Measurements from ENCODE around the gene GUCD1. TPM values are rescaled to one million over a fixed set of nuclear protein-coding genes. Genes with fewer than 3 reads are reported as not detected.

The GUCD1 gene
- total RNA-seq, 1 experiment from 2014 or later: 48.7 TPM

DNA sequence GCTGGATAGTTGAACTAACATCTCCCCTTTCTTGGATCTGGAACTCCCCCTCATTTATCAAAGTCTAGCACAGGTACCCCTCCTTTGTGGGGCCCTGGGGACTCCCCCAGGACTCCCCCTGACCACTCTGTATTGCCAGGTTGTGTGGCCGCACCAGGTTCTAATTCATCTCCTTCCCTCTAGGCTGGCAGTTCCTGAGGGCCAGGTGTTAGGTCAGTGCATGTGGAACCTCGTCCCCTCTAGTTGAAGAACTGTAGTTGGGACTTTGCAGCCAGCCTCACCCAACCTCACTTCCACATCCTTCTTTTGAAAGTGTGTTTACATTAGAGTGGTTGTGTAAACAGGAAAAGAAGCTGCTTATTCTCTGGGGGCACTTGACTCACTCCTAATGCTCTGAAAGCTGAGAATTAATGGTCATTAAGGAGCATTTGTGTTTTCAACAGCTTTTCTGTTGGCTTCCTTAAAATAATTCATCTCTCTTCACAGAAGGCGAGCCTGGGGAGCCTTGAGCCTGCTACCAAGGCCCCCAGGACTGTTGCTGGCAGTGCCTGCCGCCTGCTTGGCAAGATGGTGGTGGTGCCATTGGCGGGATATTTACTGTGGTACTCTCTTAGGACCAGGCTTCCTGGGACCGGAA is 48.0 kb downstream of the GUCD1 start:
- Histone ChIP-seq H3K27ac (ENCODE audit: low read depth, low read length) (no peak overlapping the region), H2AFZ (ENCODE audit: low read depth, low read length, poor library complexity, severe bottlenecking) (no peak overlapping the region), H4K20me1 (ENCODE audit: insufficient read depth) (no peaks in the 10 kb centered on the region), H3K36me3 (ENCODE audit: control insufficient read depth in 1 of 2, insufficient read depth in 2 of 2, low read length in 2 of 2) (no peaks in the 10 kb centered on the region), H3K79me2 (ENCODE audit: insufficient read depth, low read length) (no peaks in the 10 kb centered on the region), H3K9ac (ENCODE audit: low read length) (no peak overlapping the region), H3K9me2 (ENCODE audit: insufficient read depth) (no peaks in the 10 kb centered on the region), H3K4me1 (ENCODE audit: control insufficient read depth in 1 of 2, insufficient read depth in 2 of 2, low read length in 2 of 2) (peaks cover 0 to 5% of the 10 kb centered on the region in 2 experiments; a peak in 1 of 4 replicates), H3K4me3 (replicated peaks in 1 of 2; ENCODE audit: low read depth in 1 of 2, low read length in 2 of 2) (no peak overlapping the region), H3K27me3 (ENCODE audit: insufficient read depth, low read length) (no peaks in the 10 kb centered on the region), H3K9me3 (ENCODE audit: control insufficient read depth in 1 of 2, insufficient read depth in 1 of 2, low read depth in 1 of 2, low read length in 2 of 2) (no peaks in the 10 kb centered on the region), H3K4me2 (ENCODE audit: low read length) (no peak overlapping the region)
- ATAC-seq (no peak), DNase-seq (ENCODE audit: low read depth, low spot score) (no peak)
- ChIA-PET RAD21 (ENCODE audit: low non-redundant PET in 1 of 2, low total read pairs in 2 of 2, uncharacterized antibody in 2 of 2, unreplicated experiment in 2 of 2) (no interaction called here), CTCF (interaction anchor here (1.0 kb wide), 1 partner anchor 84 kb away, joined by 4 read pairs; no protein-coding TSS in a partner anchor), POLR2A (interaction anchor here (1.0 kb wide), 1 partner anchor 15 kb away, joined by 3 read pairs; no protein-coding TSS in a partner anchor)
- BruUV-seq (replicated peaks): no TSS peak
- TF ChIP-seq ZNF274 (IDR thresholded peaks at IDR 0.05; ENCODE audit: low read depth, low read length): no peak
- no peak for TF ChIP-seq ZFX (IDR thresholded peaks at IDR 0.05)
- no peak for TF ChIP-seq TCF7L2 (IDR thresholded peaks at IDR 0.05; ENCODE audit: borderline replicate concordance, extremely low read depth, insufficient read depth, insufficient read length)
- TF ChIP-seq JUND (IDR thresholded peaks at IDR 0.05): no peak
- intact Hi-C loops (cut with micrococcal nuclease): no loop called here

DNA sequence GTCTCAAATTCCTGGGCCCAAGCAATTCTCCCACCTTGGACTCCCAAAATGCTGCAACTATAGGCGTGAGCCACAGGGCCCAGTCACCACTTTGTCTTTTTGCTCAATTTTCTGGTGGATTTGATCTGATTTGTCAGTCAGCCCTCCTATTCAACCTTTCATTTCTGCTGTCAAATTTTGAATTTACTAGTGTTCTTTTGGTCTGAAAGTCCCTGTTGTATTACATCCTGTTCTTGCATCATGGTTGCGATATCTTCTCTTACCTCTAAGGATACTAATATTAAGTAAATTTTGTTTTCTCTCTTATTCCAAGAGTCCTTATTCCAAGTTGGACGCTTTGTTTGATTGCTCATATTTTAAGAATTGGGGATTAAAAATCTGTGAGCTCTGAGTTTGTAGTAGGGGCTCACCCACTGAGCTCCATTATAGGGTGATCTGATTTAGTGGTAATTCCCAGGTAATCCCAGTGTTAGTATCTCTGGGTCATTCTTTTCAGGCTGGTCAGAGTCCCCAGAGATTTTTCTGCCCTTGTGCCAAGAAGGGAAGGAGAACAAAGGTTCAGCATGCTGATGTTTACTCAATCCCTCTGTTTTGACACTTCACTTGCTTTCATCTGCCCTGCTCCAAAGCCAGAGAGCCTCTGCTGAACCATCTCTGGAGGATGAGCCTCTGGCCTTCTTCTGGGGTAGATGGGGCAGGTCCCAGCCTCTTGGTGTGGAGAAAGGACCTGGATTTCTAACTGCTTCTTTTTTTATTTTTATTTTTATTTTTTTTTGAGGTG is 49.8 kb downstream of the GUCD1 start:
- Histone ChIP-seq H3K79me2 (ENCODE audit: insufficient read depth, low read length) (no peaks in the 10 kb centered on the region), H3K9ac (ENCODE audit: low read length) (no peak overlapping the region), H3K9me3 (ENCODE audit: control insufficient read depth in 1 of 2, insufficient read depth in 1 of 2, low read depth in 1 of 2, low read length in 2 of 2) (no peaks in the 10 kb centered on the region), H2AFZ (ENCODE audit: low read depth, low read length, poor library complexity, severe bottlenecking) (no peak overlapping the region), H3K4me3 (replicated peaks in 1 of 2; ENCODE audit: low read depth in 1 of 2, low read length in 2 of 2) (no peak overlapping the region), H3K36me3 (ENCODE audit: control insufficient read depth in 1 of 2, insufficient read depth in 2 of 2, low read length in 2 of 2) (no peaks in the 10 kb centered on the region), H3K4me2 (ENCODE audit: low read length) (no peak overlapping the region), H3K4me1 (ENCODE audit: control insufficient read depth in 1 of 2, insufficient read depth in 2 of 2, low read length in 2 of 2) (peaks cover 0 to 5% of the 10 kb centered on the region in 2 experiments; a peak in 1 of 4 replicates), H3K9me2 (ENCODE audit: insufficient read depth) (no peaks in the 10 kb centered on the region), H3K27ac (ENCODE audit: low read depth, low read length) (no peak overlapping the region), H4K20me1 (ENCODE audit: insufficient read depth) (no peaks in the 10 kb centered on the region), H3K27me3 (ENCODE audit: insufficient read depth, low read length) (no peaks in the 10 kb centered on the region)
- intact Hi-C loops (cut with micrococcal nuclease): no loop called here
- BruUV-seq (replicated peaks): no TSS peak
- ChIA-PET CTCF (interaction anchor here (0.7 to 2.9 kb wide), 2 partner anchors 82 to 258 kb away, joined by 4 to 23 read pairs; no protein-coding TSS in a partner anchor), RAD21 (ENCODE audit: low non-redundant PET in 1 of 2, low total read pairs in 2 of 2, uncharacterized antibody in 2 of 2, unreplicated experiment in 2 of 2) (interaction anchor here in 1 of 2 experiments (0.7 kb wide), 1 partner anchor 103 kb away, joined by 4 read pairs; no protein-coding TSS in a partner anchor), POLR2A (interaction anchor here (0.6 kb wide), 1 partner anchor 1885 kb away, joined by 3 read pairs; no protein-coding TSS in a partner anchor)
- ATAC-seq: no peak
- no peak for DNase-seq (ENCODE audit: low read depth, low spot score)
- TF ChIP-seq, protein P1, sequence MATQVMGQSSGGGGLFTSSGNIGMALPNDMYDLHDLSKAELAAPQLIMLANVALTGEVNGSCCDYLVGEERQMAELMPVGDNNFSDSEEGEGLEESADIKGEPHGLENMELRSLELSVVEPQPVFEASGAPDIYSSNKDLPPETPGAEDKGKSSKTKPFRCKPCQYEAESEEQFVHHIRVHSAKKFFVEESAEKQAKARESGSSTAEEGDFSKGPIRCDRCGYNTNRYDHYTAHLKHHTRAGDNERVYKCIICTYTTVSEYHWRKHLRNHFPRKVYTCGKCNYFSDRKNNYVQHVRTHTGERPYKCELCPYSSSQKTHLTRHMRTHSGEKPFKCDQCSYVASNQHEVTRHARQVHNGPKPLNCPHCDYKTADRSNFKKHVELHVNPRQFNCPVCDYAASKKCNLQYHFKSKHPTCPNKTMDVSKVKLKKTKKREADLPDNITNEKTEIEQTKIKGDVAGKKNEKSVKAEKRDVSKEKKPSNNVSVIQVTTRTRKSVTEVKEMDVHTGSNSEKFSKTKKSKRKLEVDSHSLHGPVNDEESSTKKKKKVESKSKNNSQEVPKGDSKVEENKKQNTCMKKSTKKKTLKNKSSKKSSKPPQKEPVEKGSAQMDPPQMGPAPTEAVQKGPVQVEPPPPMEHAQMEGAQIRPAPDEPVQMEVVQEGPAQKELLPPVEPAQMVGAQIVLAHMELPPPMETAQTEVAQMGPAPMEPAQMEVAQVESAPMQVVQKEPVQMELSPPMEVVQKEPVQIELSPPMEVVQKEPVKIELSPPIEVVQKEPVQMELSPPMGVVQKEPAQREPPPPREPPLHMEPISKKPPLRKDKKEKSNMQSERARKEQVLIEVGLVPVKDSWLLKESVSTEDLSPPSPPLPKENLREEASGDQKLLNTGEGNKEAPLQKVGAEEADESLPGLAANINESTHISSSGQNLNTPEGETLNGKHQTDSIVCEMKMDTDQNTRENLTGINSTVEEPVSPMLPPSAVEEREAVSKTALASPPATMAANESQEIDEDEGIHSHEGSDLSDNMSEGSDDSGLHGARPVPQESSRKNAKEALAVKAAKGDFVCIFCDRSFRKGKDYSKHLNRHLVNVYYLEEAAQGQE (IDR thresholded peaks at IDR 0.05; ENCODE audit: low read depth): no peak
- TF ChIP-seq, protein P2, sequence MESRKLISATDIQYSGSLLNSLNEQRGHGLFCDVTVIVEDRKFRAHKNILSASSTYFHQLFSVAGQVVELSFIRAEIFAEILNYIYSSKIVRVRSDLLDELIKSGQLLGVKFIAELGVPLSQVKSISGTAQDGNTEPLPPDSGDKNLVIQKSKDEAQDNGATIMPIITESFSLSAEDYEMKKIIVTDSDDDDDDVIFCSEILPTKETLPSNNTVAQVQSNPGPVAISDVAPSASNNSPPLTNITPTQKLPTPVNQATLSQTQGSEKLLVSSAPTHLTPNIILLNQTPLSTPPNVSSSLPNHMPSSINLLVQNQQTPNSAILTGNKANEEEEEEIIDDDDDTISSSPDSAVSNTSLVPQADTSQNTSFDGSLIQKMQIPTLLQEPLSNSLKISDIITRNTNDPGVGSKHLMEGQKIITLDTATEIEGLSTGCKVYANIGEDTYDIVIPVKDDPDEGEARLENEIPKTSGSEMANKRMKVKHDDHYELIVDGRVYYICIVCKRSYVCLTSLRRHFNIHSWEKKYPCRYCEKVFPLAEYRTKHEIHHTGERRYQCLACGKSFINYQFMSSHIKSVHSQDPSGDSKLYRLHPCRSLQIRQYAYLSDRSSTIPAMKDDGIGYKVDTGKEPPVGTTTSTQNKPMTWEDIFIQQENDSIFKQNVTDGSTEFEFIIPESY (IDR thresholded peaks at IDR 0.05; ENCODE audit: extremely low read depth, insufficient replicate concordance, low read length): no peak
- TF ChIP-seq CEBPB (IDR thresholded peaks at IDR 0.05; ENCODE audit: low read depth) (no peak), EGR1 (IDR thresholded peaks at IDR 0.05; ENCODE audit: low read depth) (no peak), EZH2phosphoT487 (IDR thresholded peaks at IDR 0.05; ENCODE audit: borderline replicate concordance) (no peak), SIN3A (IDR thresholded peaks at IDR 0.05; ENCODE audit: low read depth) (no peak), FOSL1 (IDR thresholded peaks at IDR 0.05; ENCODE audit: low read depth) (no peak)
